ENCODE data around the gene EHBP1L1. TPM values are rescaled to one million over a fixed set of nuclear protein-coding genes. Genes with fewer than 3 reads are reported as not detected.

The EHBP1L1 gene
- total RNA-seq, 1 experiment from 2014 or later, result 105 TPM

GRCh38 chr11:65546217-65546958 is 29.5 kb upstream of the EHBP1L1 start:
- CTCF ChIA-PET, result interaction anchor here (0.7 to 0.8 kb wide), 2 partner anchors 47 to 284 kb away, joined by 4 to 6 read pairs; partner anchors contain the start of gene POLA2
- peak; percentile 50 for DNase-seq (ENCODE audit: low read depth, low spot score)
- no peaks in the 10 kb centered on the region for H3K9me3 ChIP-seq (ENCODE audit: control insufficient read depth in 1 of 2, insufficient read depth in 1 of 2, low read depth in 1 of 2, low read length in 2 of 2)
- peak; percentile 68 for ATAC-seq
- intact Hi-C loops (cut with micrococcal nuclease), result no loop called here
- 0 out of 2 replicates have a peak overlapping the region, but pooled peaks have one; percentile 32 for H3K9ac ChIP-seq (ENCODE audit: low read length)
- TF ChIP-seq SRF (IDR thresholded peaks at IDR 0.05; ENCODE audit: low read depth) (no peak), ATF3 (IDR thresholded peaks at IDR 0.05) (no peak), POLR2A (IDR thresholded peaks at IDR 0.05; ENCODE audit: borderline replicate concordance, extremely low read depth, insufficient read depth, insufficient read length) (no peak), MAX (IDR thresholded peaks at IDR 0.05) (no peak), REST (IDR thresholded peaks at IDR 0.05; ENCODE audit: low read depth) (no peak), SP1 (IDR thresholded peaks at IDR 0.05; ENCODE audit: low read depth) (no peak), CEBPB (IDR thresholded peaks at IDR 0.05; ENCODE audit: low read depth) (no peak)
- H2AFZ ChIP-seq (ENCODE audit: low read depth, low read length, poor library complexity, severe bottlenecking), result no peak overlapping the region
- H3K4me1 ChIP-seq (ENCODE audit: control insufficient read depth in 1 of 2, insufficient read depth in 2 of 2, low read length in 2 of 2), result peaks cover 18 to 27% of the 10 kb centered on the region in 2 experiments
- H3K36me3 ChIP-seq (ENCODE audit: control insufficient read depth in 1 of 2, insufficient read depth in 2 of 2, low read length in 2 of 2), result peaks cover 5 to 15% of the 10 kb centered on the region in 2 experiments
- H3K9me2 ChIP-seq (ENCODE audit: insufficient read depth), result no peaks in the 10 kb centered on the region
- POLR2A ChIA-PET, result interaction anchor here (0.6 to 1.0 kb wide), 11 partner anchors 8 to 405 kb away, joined by 3 to 8 read pairs (median 4); partner anchors contain the start of gene CFL1
- H3K27ac ChIP-seq (ENCODE audit: low read depth, low read length), result peak overlapping the region; percentile 54; the same call in 1 of the 2 replicates
- no peaks in the 10 kb centered on the region for H3K27me3 ChIP-seq (ENCODE audit: insufficient read depth, low read length)
- H3K4me3 ChIP-seq (replicated peaks in 1 of 2; ENCODE audit: low read depth in 1 of 2, low read length in 2 of 2), result peak overlapping the region; percentile 20 to 35
- peak overlapping the region; percentile 64 for H3K4me2 ChIP-seq (ENCODE audit: low read length)
- no peaks in the 10 kb centered on the region for H3K79me2 ChIP-seq (ENCODE audit: insufficient read depth, low read length)
- no peaks in the 10 kb centered on the region for H4K20me1 ChIP-seq (ENCODE audit: insufficient read depth)
- RAD21 ChIA-PET (ENCODE audit: low non-redundant PET in 1 of 2, low total read pairs in 2 of 2, uncharacterized antibody in 2 of 2, unreplicated experiment in 2 of 2), result interaction anchor here in 1 of 2 experiments (1.5 kb wide), 1 partner anchor 24 kb away, joined by 4 read pairs; the partner anchor contains the start of gene ZNRD2
- BruUV-seq (replicated peaks), result no TSS peak
